ENCODE measurements around the gene HDAC1. TPM values are rescaled to one million over a fixed set of nuclear protein-coding genes. Genes with fewer than 3 reads are reported as not detected.

The HDAC1 gene
- total and polyA plus RNA-seq, 10 of the 15 experiments (the other 5 are each of a cell fraction or from before 2014, with no cell fraction given), result 147 to 331 (median 168) TPM

DNA sequence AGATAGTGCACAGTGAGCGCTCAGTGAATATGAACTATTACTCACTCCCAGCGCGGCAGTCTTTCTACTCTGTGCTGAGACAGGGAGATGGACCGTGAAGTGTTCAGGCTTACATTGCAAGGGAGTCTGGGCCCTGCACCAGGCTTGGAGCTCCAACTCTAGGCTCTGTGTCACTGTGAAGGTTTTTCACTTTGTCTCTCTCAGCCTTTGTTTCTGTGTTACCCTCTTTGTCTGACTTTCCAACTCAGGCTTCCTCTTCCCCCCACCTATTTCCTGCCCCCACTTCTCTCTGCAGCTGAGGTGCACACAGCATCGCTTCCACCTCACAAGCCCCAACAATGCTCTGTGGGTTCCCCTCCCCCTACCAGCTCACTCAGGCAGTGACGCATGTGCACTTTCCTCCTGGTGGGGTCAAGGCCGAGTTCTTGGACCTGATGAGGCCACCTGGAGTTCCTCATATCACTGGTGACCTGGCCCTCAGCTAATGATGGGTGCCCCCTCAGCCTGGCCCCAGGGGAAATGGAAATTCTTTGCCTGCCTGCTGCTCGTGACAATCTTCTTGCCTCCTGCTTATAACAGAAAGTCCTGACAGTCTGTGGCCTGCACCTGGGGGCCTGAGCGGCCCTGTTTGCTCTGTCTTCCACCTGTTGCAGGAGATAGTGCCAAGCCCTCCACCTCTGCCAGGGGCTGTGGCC is 41.9 kb upstream of the HDAC1 start (continued):
- no peak for TF ChIP-seq HDAC2 (IDR thresholded peaks at IDR 0.05)
- peak; percentile 57 for TF ChIP-seq DPF2 (IDR thresholded peaks at IDR 0.05)
- no peak; the same call in 1 of the 2 replicates for TF ChIP-seq JUNB (IDR thresholded peaks at IDR 0.05)
- TF ChIP-seq, protein P1, sequence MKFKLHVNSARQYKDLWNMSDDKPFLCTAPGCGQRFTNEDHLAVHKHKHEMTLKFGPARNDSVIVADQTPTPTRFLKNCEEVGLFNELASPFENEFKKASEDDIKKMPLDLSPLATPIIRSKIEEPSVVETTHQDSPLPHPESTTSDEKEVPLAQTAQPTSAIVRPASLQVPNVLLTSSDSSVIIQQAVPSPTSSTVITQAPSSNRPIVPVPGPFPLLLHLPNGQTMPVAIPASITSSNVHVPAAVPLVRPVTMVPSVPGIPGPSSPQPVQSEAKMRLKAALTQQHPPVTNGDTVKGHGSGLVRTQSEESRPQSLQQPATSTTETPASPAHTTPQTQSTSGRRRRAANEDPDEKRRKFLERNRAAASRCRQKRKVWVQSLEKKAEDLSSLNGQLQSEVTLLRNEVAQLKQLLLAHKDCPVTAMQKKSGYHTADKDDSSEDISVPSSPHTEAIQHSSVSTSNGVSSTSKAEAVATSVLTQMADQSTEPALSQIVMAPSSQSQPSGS (IDR thresholded peaks at IDR 0.05; ENCODE audit: low read length), result no peak
- TF ChIP-seq ESRRA (IDR thresholded peaks at IDR 0.05; ENCODE audit: low read length), result no peak
- peak; percentile 91 for TF ChIP-seq TCF3 (IDR thresholded peaks at IDR 0.05; ENCODE audit: borderline replicate concordance, insufficient read depth, low read depth, low read length)
- peak; percentile 80 for TF ChIP-seq MTA2 (IDR thresholded peaks at IDR 0.05; ENCODE audit: low read depth)
- TF ChIP-seq CBFB (IDR thresholded peaks at IDR 0.05; ENCODE audit: low read depth), result peak; percentile 61; the same call in 1 of the 2 replicates
- no peak for TF ChIP-seq GABPA (IDR thresholded peaks at IDR 0.05; ENCODE audit: low read depth)
- TF ChIP-seq EED (IDR thresholded peaks at IDR 0.05; ENCODE audit: low read depth), result peak; percentile 96
- TF ChIP-seq, protein P2, sequence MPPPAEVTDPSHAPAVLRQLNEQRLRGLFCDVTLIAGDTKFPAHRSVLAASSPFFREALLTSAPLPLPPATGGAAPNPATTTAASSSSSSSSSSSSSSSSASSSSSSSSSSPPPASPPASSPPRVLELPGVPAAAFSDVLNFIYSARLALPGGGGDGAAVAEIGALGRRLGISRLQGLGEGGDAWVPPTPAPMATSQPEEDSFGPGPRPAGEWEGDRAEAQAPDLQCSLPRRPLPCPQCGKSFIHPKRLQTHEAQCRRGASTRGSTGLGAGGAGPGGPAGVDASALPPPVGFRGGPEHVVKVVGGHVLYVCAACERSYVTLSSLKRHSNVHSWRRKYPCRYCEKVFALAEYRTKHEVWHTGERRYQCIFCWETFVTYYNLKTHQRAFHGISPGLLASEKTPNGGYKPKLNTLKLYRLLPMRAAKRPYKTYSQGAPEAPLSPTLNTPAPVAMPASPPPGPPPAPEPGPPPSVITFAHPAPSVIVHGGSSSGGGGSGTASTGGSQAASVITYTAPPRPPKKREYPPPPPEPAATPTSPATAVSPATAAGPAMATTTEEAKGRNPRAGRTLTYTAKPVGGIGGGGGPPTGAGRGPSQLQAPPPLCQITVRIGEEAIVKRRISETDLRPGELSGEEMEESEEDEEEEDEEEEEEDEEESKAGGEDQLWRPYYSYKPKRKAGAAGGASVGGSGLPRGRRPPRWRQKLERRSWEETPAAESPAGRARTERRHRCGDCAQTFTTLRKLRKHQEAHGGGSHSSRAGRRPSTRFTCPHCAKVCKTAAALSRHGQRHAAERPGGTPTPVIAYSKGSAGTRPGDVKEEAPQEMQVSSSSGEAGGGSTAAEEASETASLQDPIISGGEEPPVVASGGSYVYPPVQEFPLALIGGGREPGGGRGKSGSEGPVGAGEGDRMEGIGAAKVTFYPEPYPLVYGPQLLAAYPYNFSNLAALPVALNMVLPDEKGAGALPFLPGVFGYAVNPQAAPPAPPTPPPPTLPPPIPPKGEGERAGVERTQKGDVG (CRISPR knock-in tag; IDR thresholded peaks at IDR 0.05), result no peak
- peak; percentile 67; the same call in 1 of the 2 replicates for TF ChIP-seq ZBED1 (IDR thresholded peaks at IDR 0.05; ENCODE audit: borderline replicate concordance)
- peak; percentile 82 for TF ChIP-seq SP1 (IDR thresholded peaks at IDR 0.05; ENCODE audit: low read depth, low read length)
- peak; percentile 92 for TF ChIP-seq HDGF (IDR thresholded peaks at IDR 0.05)
- TF ChIP-seq, protein P3, sequence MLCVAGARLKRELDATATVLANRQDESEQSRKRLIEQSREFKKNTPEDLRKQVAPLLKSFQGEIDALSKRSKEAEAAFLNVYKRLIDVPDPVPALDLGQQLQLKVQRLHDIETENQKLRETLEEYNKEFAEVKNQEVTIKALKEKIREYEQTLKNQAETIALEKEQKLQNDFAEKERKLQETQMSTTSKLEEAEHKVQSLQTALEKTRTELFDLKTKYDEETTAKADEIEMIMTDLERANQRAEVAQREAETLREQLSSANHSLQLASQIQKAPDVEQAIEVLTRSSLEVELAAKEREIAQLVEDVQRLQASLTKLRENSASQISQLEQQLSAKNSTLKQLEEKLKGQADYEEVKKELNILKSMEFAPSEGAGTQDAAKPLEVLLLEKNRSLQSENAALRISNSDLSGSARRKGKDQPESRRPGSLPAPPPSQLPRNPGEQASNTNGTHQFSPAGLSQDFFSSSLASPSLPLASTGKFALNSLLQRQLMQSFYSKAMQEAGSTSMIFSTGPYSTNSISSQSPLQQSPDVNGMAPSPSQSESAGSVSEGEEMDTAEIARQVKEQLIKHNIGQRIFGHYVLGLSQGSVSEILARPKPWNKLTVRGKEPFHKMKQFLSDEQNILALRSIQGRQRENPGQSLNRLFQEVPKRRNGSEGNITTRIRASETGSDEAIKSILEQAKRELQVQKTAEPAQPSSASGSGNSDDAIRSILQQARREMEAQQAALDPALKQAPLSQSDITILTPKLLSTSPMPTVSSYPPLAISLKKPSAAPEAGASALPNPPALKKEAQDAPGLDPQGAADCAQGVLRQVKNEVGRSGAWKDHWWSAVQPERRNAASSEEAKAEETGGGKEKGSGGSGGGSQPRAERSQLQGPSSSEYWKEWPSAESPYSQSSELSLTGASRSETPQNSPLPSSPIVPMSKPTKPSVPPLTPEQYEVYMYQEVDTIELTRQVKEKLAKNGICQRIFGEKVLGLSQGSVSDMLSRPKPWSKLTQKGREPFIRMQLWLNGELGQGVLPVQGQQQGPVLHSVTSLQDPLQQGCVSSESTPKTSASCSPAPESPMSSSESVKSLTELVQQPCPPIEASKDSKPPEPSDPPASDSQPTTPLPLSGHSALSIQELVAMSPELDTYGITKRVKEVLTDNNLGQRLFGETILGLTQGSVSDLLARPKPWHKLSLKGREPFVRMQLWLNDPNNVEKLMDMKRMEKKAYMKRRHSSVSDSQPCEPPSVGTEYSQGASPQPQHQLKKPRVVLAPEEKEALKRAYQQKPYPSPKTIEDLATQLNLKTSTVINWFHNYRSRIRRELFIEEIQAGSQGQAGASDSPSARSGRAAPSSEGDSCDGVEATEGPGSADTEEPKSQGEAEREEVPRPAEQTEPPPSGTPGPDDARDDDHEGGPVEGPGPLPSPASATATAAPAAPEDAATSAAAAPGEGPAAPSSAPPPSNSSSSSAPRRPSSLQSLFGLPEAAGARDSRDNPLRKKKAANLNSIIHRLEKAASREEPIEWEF (IDR thresholded peaks at IDR 0.05; ENCODE audit: insufficient replicate concordance, low read depth, low read length), result no peak
- TF ChIP-seq, protein P4, sequence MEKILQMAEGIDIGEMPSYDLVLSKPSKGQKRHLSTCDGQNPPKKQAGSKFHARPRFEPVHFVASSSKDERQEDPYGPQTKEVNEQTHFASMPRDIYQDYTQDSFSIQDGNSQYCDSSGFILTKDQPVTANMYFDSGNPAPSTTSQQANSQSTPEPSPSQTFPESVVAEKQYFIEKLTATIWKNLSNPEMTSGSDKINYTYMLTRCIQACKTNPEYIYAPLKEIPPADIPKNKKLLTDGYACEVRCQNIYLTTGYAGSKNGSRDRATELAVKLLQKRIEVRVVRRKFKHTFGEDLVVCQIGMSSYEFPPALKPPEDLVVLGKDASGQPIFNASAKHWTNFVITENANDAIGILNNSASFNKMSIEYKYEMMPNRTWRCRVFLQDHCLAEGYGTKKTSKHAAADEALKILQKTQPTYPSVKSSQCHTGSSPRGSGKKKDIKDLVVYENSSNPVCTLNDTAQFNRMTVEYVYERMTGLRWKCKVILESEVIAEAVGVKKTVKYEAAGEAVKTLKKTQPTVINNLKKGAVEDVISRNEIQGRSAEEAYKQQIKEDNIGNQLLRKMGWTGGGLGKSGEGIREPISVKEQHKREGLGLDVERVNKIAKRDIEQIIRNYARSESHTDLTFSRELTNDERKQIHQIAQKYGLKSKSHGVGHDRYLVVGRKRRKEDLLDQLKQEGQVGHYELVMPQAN (conservative IDR thresholded peaks at IDR 0.05), result no peak

Data from GM12878 (cell line).